Heart left ventricle (tissue), 16 donors: ENCODE measurements around the gene CAV1. TPM values are rescaled to one million over a fixed set of nuclear protein-coding genes. Genes with fewer than 3 reads are reported as not detected.

Experiments
- ATAC-seq, 4 donors: fragments of 200-7000 bp; cut with Tn5 transposase; one replicate each; pipeline ENCODE4 v1.9.1; 2020 to 2022; ENCODE audit warnings: moderate library complexity in 4 of 4, mild to moderate bottlenecking in 3 of 4, moderate number of reproducible peaks in 1 of 4
- DNase-seq, 5 donors: peaks; one replicate each; pipeline ENCODE4 v3.0.0-alpha.2; 2020
- H3K27ac ChIP-seq, 12 donors: fragments of 200-600 bp; sonication (generic) in 4 of 12; one replicate each; pipeline versions ENCODE4 v1.5.0 to v1.8.0; 2016 to 2022; ENCODE audit warnings: mild to moderate bottlenecking in 2 of 12
- H3K27me3 ChIP-seq, 9 donors: fragments of 200-600 bp; sonication (generic) in 2 of 9; one replicate each; pipeline versions ENCODE4 v1.5.1 to v1.8.0; 2016 to 2022; ENCODE audit warnings: mild to moderate bottlenecking in 3 of 9
- H3K36me3 ChIP-seq, 9 donors: fragments of 200-600 bp; sonication (generic) in 2 of 9; one replicate each; pipeline versions ENCODE4 v1.5.0 to v1.8.0; 2018 to 2022; ENCODE audit warnings: mild to moderate bottlenecking in 2 of 9
- H3K4me1 ChIP-seq, 12 donors: fragments of 200-600 bp; sonication (generic) in 4 of 12; one replicate each; pipeline versions ENCODE4 v1.5.0 to v1.8.0; 2016 to 2022; ENCODE audit warnings: mild to moderate bottlenecking in 3 of 12
- H3K4me3 ChIP-seq, 12 donors: fragments of 200-600 bp; sonication (generic) in 4 of 12; one replicate each; pipeline versions ENCODE4 v1.5.0 to v1.8.0; 2017 to 2022; ENCODE audit warnings: mild to moderate bottlenecking in 9 of 12, moderate library complexity in 4 of 12
- H3K9me3 ChIP-seq, 12 donors: fragments of 200-600 bp; sonication (generic) in 4 of 12; one replicate each; pipeline versions ENCODE4 v1.5.0 to v1.8.0; 2016 to 2022; ENCODE audit warnings: mild to moderate bottlenecking in 1 of 12
- POLR2A ChIP-seq, 2 donors: fragments of 450-650 bp; IDR thresholded peaks; one replicate each; pipeline ENCODE4 v1.6.1; 2017; ENCODE audit warnings: antibody characterized with exemption in 2 of 2, mild to moderate bottlenecking in 2 of 2, moderate library complexity in 2 of 2
- WGBS, 4 donors: extraction: QIAGEN DNeasy Blood & Tissue Kit in 2 of 4; methylation state at CpG; one replicate each; pipeline versions ENCODE4 v1.1.5 to v1.1.7; 2013 to 2018; 5-methylcytosine and 5-hydroxymethylcytosine counted together
- intact Hi-C, 10 donors: fragments of 100-400 bp; cut with DNase I; formaldehyde crosslinking; loops; one replicate each; pipeline versions ENCODE4 v1.11.1 to v1.14.2; 2022
- polyA plus RNA-seq, 2 donors: library from polyadenylated mRNA; stranded (reverse); fragments of 200-250 nt; gene quantifications; one replicate each; pipeline ENCODE4 v1.2.3, GENCODE V29; 2013
- total RNA-seq, 9 donors: library from RNA; depleted of rRNA in 2 of 9; stranded (reverse); fragments of >200 nt in 2 of 9; fragmentation: NEBNext Ultra II Directional in 3 of 9; extraction: Animal tissue kit (Norgen Biotek cat#: 25700) in 3 of 9; gene quantifications; one replicate each; pipeline versions ENCODE4 v1.1.0 to v1.2.4, GENCODE V29; 2016 to 2023
- TF ChIP-seq, protein P1 (sequence below), 12 donors: fragments of 200-600 bp; sonication (generic) in 4 of 12; IDR thresholded peaks; one replicate each; pipeline versions ENCODE4 v1.5.0 to v1.8.0; 2018 to 2022; ENCODE audit warnings: antibody characterized with exemption in 12 of 12, mild to moderate bottlenecking in 5 of 12
- donor health status: ischemic (EF 13 %, LVEDD 7.1; RV severe dilation, severe dysfunction).
- donor health status: healthy with polysubstance abuse.
- donor health status: DM: no; HTN: yes; CAD: no.
- donor health status: DM: no; HTN: no; CAD: no.
- donor health status: ischemic (EF 25% LVEDD 6.9; RV normal size, moderate dysfunction).
- donor health status: ischemic (EF 25% LVEDD 5.7; RV mildly dilated, moderate dysfunction).
- donor health status: healthy.
- donor health status: DM: yes; HTN: yes; CAD: no.
- donor health status: ischemic (EF 35%, LVEDD 5.7; RV mildly dilated, moderate dysfunction).
- donor health status: nonischemic (EF 11% LVEDD 7.7; RV severe dilation, severe dysfunction).
- donor health status: DM: yes; HTN: yes; CAD: no.
- donor health status: PGD.
- donor health status: ischemic (EF 29% LVEDD 5.4; RV normal size, mild dysfunction).
- donor health status: nonischemic (EF 23%, LVEDD 6.1; RV moderate dilation, normal function).

The CAV1 gene
- total and polyA plus RNA-seq, 11 donors = 125 to 408 (median 281) TPM

DNA sequence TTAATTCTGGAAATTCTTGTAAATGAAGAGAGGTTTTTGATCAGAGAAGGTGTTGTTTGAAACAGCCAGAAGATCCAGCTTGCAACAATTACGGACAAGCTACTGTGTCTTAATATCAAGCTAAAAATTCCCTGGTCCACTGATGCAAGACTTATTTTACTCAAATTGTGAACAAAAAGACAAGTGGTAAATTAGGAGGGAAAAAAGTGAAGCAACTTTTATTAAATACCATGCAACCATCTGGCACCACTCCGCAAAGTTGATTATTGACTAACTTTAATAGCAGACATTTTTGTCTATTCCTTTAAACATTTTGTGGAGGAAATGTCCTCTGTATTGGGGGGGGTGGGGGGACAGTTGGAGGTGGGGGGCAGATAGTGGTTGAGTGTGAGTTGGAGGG is 30.4 kb upstream of the CAV1 start:
- 93 to 100% (median 98%) methylated on average over 2 of the region's 2 CpGs for WGBS, 4 donors
- Histone ChIP-seq H3K36me3 (no peaks in the 10 kb centered on the region), H3K27ac (peak overlapping the region in 1 of 12 donors; percentile 63), H3K9me3 (peaks cover 0 to 5% (median 0%) of the 10 kb centered on the region in 12 donors), H3K4me3 (no peak overlapping the region), H3K4me1 (peaks cover 0 to 49% (median 14%) of the 10 kb centered on the region in 12 donors), H3K27me3 (peaks cover 0 to 5% (median 0%) of the 10 kb centered on the region in 9 donors)
- TF ChIP-seq, protein P1, sequence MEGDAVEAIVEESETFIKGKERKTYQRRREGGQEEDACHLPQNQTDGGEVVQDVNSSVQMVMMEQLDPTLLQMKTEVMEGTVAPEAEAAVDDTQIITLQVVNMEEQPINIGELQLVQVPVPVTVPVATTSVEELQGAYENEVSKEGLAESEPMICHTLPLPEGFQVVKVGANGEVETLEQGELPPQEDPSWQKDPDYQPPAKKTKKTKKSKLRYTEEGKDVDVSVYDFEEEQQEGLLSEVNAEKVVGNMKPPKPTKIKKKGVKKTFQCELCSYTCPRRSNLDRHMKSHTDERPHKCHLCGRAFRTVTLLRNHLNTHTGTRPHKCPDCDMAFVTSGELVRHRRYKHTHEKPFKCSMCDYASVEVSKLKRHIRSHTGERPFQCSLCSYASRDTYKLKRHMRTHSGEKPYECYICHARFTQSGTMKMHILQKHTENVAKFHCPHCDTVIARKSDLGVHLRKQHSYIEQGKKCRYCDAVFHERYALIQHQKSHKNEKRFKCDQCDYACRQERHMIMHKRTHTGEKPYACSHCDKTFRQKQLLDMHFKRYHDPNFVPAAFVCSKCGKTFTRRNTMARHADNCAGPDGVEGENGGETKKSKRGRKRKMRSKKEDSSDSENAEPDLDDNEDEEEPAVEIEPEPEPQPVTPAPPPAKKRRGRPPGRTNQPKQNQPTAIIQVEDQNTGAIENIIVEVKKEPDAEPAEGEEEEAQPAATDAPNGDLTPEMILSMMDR (IDR thresholded peaks at IDR 0.05) = no peak
- no peak for TF ChIP-seq POLR2A (IDR thresholded peaks at IDR 0.05)
- intact Hi-C loops = loop anchor here in 4 of 10 donors (10.0 kb wide), 1 partner anchor 50 kb away; no protein-coding TSS in a partner anchor
- no peak for DNase-seq
- ATAC-seq = no peak

DNA sequence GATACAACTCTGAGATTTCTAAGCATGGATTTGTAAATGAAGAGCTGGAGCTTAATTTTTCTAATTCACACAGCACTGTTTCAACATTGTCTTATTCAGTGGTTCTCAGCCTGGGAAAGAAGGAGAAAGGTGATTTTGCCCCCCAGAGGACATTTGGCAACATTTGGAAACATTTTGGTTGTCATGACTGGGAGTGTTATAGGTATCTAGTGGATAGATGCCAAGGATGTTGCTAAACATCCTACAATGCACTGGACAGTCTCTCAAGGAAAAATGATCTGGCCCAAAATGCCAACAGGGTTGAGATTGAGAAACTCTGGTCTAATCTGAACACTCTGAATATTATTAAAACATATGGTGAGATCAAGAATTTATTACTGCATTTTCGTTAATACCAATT is 29.1 kb upstream of the CAV1 start:
- 86 to 93% (median 88%) methylated on average over 1 of the region's 1 CpG for WGBS, 4 donors
- peaks cover 0 to 43% (median 12%) of the 10 kb centered on the region in 12 donors for H3K4me1 ChIP-seq
- TF ChIP-seq, protein P1 (IDR thresholded peaks at IDR 0.05) = no peak
- TF ChIP-seq POLR2A (IDR thresholded peaks at IDR 0.05) = no peak
- H3K27ac ChIP-seq = peak overlapping the region in 3 of 12 donors; percentile 4 to 63 (median 51)
- H3K4me3 ChIP-seq = no peak overlapping the region
- no peaks in the 10 kb centered on the region for H3K36me3 ChIP-seq
- intact Hi-C loops = loop anchor here in 7 of 10 donors (5.0 to 10.0 kb wide), 3 partner anchors 43 to 53 kb away; no protein-coding TSS in a partner anchor
- H3K27me3 ChIP-seq = peaks cover 0 to 16% (median 0%) of the 10 kb centered on the region in 9 donors
- ATAC-seq (no peak), DNase-seq (no peak)
- peaks cover 0 to 5% (median 0%) of the 10 kb centered on the region in 12 donors for H3K9me3 ChIP-seq

DNA sequence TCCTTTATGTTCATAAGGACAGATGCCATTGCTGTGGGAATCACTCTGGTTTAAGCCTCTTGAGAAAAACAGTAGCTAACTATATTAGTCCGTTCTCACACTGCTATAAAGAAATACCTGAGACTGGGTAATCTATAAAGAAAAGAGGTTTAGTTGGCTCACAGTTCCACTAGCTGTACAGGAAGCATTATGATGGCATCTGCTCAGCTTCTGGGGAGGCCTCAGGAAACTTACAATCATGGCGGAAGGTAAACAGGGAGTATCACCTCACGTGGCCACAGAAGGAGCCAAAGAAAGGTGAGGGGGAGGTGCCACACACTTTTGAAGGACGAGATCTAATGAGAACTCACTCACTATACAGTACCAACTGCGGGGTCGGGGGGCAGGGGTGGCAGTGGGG is 28.2 kb upstream of the CAV1 start:
- Histone ChIP-seq H3K4me3 (no peak overlapping the region), H3K27me3 (peaks cover 0 to 17% (median 0%) of the 10 kb centered on the region in 9 donors), H3K36me3 (no peaks in the 10 kb centered on the region), H3K9me3 (peaks cover 0 to 5% (median 0%) of the 10 kb centered on the region in 12 donors), H3K27ac (peak overlapping the region in 1 of 12 donors; percentile 63), H3K4me1 (peaks cover 0 to 36% (median 12%) of the 10 kb centered on the region in 12 donors)
- no peak for TF ChIP-seq POLR2A (IDR thresholded peaks at IDR 0.05)
- TF ChIP-seq, protein P1 (IDR thresholded peaks at IDR 0.05) = no peak
- intact Hi-C loops = loop anchor here in 7 of 10 donors (5.0 to 10.0 kb wide), 3 partner anchors 44 to 54 kb away; no protein-coding TSS in a partner anchor
- ATAC-seq (no peak), DNase-seq (no peak)
- 95 to 98% (median 96%) methylated on average over 6 of the region's 6 CpGs for WGBS, 4 donors

DNA sequence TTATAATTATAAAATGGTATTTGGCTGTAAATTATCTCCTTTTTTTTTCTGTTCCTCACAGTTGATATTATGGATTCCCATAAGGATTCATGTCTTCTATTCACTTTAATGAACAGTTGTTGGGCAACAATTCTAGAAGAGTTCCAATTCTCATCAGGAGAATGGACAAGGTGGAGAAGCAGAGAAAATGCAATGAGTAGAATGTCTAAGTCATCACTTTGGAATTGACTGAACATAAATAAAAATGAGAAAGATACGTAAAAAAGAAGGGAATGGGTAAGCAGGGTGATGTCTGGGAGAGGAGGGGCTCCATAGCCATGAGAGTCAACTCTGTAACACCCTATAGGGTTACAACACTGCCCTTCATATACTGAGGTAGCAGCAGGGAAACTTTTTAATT is 27.1 kb upstream of the CAV1 start:
- TF ChIP-seq POLR2A (IDR thresholded peaks at IDR 0.05) = no peak
- TF ChIP-seq, protein P1 (IDR thresholded peaks at IDR 0.05) = no peak
- Histone ChIP-seq H3K4me3 (no peak overlapping the region), H3K27me3 (peaks cover 0 to 17% (median 0%) of the 10 kb centered on the region in 9 donors), H3K27ac (peak overlapping the region in 2 of 12 donors; percentile 98), H3K4me1 (peaks cover 0 to 37% (median 16%) of the 10 kb centered on the region in 12 donors), H3K9me3 (peaks cover 0 to 5% (median 0%) of the 10 kb centered on the region in 12 donors), H3K36me3 (no peaks in the 10 kb centered on the region)
- ATAC-seq = no peak
- 86 to 94% (median 92%) methylated on average over 1 of the region's 1 CpG for WGBS, 4 donors
- intact Hi-C loops = loop anchor here in 7 of 10 donors (5.0 to 10.0 kb wide), 3 partner anchors 45 to 55 kb away; no protein-coding TSS in a partner anchor
- DNase-seq = no peak
